ENCODE results near the gene SPTBN1. TPM values are rescaled to one million over a fixed set of nuclear protein-coding genes. Genes with fewer than 3 reads are reported as not detected.

SPTBN1 gene
- total RNA-seq, 1 donor from 2014 or later, result 554 TPM

- no peak for DNase-seq (ENCODE audit: low spot score)
- intact Hi-C loops (cut with DNase I), result loop anchor here (5.0 to 10.0 kb wide), 4 partner anchors 34 to 514 kb away; partner anchors contain the start of gene ACYP2
Measured at GRCh38 chr2:54630858-54631497, 174.9 kb downstream of the SPTBN1 start.

GRCh38 chr2:54631755-54632154 is 175.6 kb downstream of the SPTBN1 start:
- intact Hi-C loops (cut with DNase I), result loop anchor here (5.0 to 10.0 kb wide), 4 partner anchors 34 to 514 kb away; partner anchors contain the start of gene ACYP2
- DNase-seq (ENCODE audit: low spot score), result no peak

DNA sequence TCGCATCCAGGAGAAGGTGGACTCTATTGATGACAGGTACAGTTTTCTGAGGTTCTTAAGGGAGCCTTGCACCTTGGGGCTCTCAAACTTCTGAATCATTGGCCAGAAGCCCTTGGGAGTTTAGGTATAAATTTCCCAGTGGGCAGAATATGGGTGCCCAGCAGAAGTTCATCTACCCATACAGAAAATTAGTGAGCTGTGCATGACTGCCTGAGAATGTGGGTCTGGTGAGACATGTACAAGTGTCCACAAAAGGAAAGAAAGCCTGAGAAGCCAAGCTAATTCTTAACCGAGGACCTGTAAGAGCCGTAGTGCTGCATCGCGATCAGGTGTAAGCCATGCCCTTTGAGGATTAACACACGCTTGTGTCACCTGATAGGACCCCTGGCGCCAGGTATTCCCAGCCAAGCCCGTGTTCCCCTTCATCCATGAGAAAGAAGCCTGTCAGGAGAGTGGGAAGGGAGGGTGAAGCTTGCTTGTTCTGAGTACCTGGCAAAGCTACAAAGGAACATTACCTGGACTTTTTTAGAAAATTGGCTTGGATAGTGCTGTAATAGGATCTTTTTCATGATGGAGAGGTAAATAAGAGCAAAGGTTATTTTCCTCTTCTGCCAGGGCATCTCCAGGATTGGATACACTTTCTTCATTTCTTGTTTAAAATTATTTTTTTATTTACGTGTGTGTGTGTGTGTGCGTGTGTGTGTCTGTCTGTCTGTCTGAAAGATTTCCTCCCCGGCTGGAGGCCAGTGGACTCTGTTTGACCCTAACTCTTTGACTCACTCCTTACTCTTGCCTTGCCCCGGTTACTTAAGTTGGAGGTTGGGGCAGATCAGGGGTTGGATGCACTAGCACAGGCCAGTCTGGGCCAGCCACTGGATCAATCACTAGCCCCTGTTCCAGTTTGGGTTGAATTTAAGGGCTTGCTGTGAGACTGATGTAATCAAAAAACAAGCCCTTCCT is 176.9 kb downstream of the SPTBN1 start:
- intact Hi-C loops (cut with DNase I), result loop anchor here (5.0 to 10.0 kb wide), 4 partner anchors 36 to 516 kb away; partner anchors contain the start of gene ACYP2
- no peak for DNase-seq (ENCODE audit: low spot score)

DNA sequence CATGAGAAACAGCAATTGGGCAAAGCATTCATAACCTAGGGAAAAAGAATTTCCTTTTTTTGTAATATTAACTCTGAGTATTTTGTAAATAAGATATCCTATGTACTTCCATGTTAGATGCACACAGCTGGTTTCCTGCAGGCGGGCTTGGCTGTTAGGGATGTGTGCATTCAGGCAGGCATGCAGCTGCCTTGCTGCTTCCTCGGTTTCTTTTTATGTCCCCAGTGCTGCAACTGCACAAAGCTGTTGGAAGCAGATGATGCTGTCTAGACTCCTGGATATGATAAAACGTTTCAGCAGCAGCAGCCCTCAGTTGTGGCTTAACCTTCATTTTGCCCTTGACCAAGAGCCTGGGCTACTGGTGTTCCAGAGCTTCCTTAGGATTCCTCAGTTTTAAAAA is 177.9 kb downstream of the SPTBN1 start:
- intact Hi-C loops (cut with DNase I), result loop anchor here (5.0 to 10.0 kb wide), 4 partner anchors 37 to 517 kb away; partner anchors contain the start of gene ACYP2
- no peak for DNase-seq (ENCODE audit: low spot score)

DNA sequence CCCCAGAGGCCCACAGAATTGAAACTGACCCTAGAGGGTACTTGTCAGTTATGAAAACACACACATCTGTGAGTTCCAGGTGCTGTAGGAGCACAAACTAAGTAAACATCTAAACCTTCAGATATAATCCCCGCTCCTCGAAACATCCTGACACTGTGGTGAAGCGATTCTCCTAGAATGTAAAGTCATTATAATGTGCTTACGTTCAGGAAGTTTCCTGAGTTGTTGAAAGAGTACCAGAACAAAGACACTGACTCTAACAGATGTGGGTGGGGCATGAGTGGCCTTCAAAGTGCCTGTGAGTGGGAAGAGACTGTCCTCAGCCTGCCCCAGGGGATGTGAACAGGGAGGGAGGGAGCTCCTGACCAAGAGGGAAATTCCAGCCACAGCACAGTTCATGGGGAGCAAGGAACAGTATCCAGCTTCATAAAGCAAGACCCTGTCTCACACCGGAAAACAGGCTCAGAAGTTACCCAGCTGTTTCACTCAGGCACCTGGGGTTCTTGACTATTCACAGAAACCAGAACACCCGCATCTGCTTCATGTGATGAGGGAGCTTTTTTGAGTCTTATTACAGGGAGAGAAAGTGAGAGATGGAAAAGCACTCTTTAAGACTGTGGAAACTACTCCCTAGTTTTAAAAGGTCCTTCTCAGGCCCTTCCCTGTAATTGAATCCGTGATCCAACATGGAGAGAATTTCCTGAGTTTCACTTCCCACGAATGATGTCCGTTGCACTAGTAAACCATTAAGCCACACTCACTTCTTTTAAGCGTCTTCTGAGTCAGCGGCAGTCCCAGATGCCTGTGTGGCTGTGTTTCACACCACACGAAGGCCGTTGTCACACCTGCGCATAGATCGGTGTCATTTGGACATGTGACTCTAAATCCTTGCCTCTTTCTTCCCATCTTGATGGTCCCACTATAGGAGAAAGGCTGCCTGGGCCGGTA is 178.7 kb downstream of the SPTBN1 start:
- DNase-seq (ENCODE audit: low spot score), result peak; percentile 85
- intact Hi-C loops (cut with DNase I), result loop anchor here (5.0 to 10.0 kb wide), 5 partner anchors 37 to 518 kb away; partner anchors contain the start of gene ACYP2

DNA sequence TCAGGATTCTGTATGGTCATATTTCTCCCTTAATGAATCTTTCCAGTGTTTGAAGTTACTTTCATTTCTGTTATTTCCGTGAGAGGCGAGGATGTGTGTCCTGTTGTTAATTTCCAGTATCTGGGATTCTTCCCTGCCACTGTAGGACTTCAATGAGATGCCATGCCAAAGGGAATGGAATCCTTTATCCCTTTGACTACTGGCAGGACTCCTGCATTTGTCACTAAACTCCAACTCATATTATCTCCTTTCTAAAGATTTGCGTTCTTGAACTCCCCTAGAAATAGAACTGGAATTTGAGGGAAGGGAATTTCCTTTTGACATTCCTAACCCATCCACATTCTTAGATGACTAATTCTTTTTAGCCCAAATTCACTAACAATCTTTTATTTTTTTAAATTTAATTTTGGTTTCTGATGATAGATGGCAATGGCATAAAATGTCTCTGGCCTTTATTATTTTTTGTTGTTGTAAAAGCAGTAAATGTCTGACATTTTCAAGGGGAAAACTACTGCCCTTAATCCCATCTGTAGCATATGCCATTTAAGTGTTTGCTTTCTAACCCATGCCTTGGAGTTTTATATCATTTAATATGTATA is 179.5 kb downstream of the SPTBN1 start:
- intact Hi-C loops (cut with DNase I), result loop anchor here (5.0 to 10.0 kb wide), 2 partner anchors 158 to 301 kb away; a partner anchor contains a TSS

GRCh38 chr2:54636415-54637139 is 180.4 kb downstream of the SPTBN1 start:
- DNase-seq (ENCODE audit: low spot score), result no peak
- intact Hi-C loops (cut with DNase I), result loop anchor here (5.0 to 10.0 kb wide), 2 partner anchors 159 to 302 kb away; a partner anchor contains a TSS

More for the DNA sequence above, 179.5 kb downstream of the SPTBN1 start:
- no peak for DNase-seq (ENCODE audit: low spot score)

GRCh38 chr2:54638103-54638502 is 182.0 kb downstream of the SPTBN1 start:
- intact Hi-C loops (cut with DNase I), result loop anchor here (5.0 to 10.0 kb wide), 2 partner anchors 161 to 303 kb away; a partner anchor contains a TSS
- no peak for DNase-seq (ENCODE audit: low spot score)

- intact Hi-C loops (cut with DNase I), result loop anchor here (5.0 to 10.0 kb wide), 2 partner anchors 161 to 304 kb away; a partner anchor contains a TSS
Measured at GRCh38 chr2:54638774-54639187, 182.7 kb downstream of the SPTBN1 start.

DNA sequence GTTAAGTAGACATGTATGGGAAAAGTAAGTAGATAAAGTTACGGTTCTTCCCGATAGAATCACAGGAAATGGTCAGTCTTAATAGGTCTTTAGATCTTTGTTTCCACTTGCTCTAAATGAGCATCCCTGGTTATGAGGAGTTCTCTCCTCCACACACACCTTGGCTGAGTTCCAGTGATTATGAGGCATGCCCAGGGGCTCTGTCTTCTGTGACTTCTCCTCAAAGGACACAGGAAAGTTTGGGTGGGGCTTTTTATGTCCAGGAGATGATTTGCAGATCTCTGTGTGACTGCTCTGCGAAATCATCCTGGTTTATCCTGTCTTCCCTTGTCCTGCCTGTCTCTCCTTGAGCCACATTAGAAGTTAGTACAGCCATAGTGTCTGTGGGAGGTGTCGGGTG is 183.5 kb downstream of the SPTBN1 start:
- intact Hi-C loops (cut with DNase I), result loop anchor here (5.0 to 10.0 kb wide), 2 partner anchors 162 to 305 kb away; a partner anchor contains a TSS
- DNase-seq (ENCODE audit: low spot score), result no peak

More at GRCh38 chr2:54638774-54639187, 182.7 kb downstream of the SPTBN1 start:
- no peak for DNase-seq (ENCODE audit: low spot score)

GRCh38 chr2:54640834-54641540 is 184.9 kb downstream of the SPTBN1 start:
- intact Hi-C loops (cut with DNase I), result no loop called here
- DNase-seq (ENCODE audit: low spot score), result no peak

DNA sequence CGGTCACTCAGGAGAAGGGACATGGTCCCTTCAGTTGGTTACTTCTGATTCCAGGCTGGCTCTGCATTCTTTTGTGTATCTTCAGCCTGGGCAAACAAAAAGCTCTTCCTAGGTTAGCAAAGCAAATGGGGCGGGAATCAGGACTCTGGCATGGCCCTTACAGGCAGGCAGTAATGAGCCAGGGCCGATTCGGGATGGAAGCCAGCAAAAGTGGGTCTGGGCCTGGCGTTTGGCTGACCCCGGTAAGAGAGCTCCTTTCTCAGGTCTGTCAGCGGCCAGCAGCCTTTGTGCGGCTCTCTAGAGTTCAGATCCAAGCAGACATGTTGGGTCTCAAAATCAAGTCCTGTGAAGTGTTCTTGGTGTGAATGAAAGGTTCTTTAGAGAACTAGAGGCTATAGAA is 185.9 kb downstream of the SPTBN1 start:
- intact Hi-C loops (cut with DNase I), result no loop called here
- DNase-seq (ENCODE audit: low spot score), result no peak

DNA sequence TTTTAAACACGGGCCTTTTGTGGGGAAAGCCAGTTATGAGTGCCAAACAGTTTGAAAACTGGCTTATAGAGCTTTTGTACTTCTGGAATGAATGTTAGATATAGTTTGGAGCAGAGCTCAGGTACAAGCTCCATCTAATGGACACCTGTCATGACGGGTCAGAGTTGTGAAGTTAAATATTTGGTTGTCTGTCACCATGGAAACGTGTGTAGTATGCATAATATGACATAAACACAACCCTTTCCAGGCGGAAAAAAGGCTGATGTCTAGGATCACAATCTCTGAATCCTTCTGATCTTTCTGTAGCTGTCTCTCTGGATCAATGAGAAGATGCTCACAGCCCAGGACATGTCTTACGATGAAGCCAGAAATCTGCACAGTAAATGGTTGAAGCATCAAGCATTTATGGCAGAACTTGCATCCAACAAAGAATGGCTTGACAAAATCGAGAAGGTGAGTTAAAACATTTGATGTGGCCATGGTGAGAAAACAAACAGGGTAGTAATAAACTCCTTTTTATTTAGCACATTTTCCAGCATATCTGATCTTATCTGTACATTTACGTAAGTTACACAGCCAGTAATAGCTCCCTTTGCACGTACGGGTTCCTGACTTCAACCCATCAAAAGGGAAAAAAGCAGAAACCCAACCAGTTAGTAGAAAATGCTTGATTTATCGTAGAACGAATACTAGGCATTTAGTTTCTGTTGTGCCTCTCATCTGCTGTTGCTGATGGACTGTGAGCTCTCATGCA is 186.7 kb downstream of the SPTBN1 start:
- intact Hi-C loops (cut with DNase I), result no loop called here
- DNase-seq (ENCODE audit: low spot score), result no peak

- intact Hi-C loops (cut with DNase I), result no loop called here
- no peak for DNase-seq (ENCODE audit: low spot score)
Measured at GRCh38 chr2:54644236-54644635, 188.1 kb downstream of the SPTBN1 start.

- DNase-seq (ENCODE audit: low spot score), result no peak
- intact Hi-C loops (cut with DNase I), result no loop called here
Measured at GRCh38 chr2:54646170-54646927, 190.2 kb downstream of the SPTBN1 start.

- intact Hi-C loops (cut with DNase I), result no loop called here
- no peak for DNase-seq (ENCODE audit: low spot score)
Measured at GRCh38 chr2:54648256-54648655, 192.1 kb downstream of the SPTBN1 start.
